HG03095 (cell line): ENCODE measurements around the gene TMCO1.
"Not testable (repeated sequence)": the region's sequence is repeated elsewhere in the genome, so short reads cannot be mapped to it uniquely, and the experiment has no call there.

Source experiments
- ATAC-seq: cut with Tn5 transposase; IDR thresholded peaks from one replicate; pipeline ENCODE4 v1.9.1; 2021; ENCODE audit warnings: moderate library complexity; ENCODE audit not compliant: unreplicated experiment

The TMCO1 gene

GRCh38 chr1:165688046-165688445 is 80.6 kb downstream of the TMCO1 start:
- ATAC-seq, result no peak

GRCh38 chr1:165686971-165687433 is 81.7 kb downstream of the TMCO1 start:
- peak; percentile 37 for ATAC-seq

- peak; percentile 53 for ATAC-seq
Observed at GRCh38 chr1:165686121-165686970, 82.3 kb downstream of the TMCO1 start.

GRCh38 chr1:165683848-165684485 is 84.7 kb downstream of the TMCO1 start:
- ATAC-seq, result no peak

GRCh38 chr1:165680773-165681172 is 87.9 kb downstream of the TMCO1 start:
- ATAC-seq, result not testable (repeated sequence)

GRCh38 chr1:165680303-165680702 is 88.4 kb downstream of the TMCO1 start:
- no peak for ATAC-seq

GRCh38 chr1:165679282-165680036 is 89.2 kb downstream of the TMCO1 start:
- no peak for ATAC-seq

- no peak for ATAC-seq
Observed at GRCh38 chr1:165678509-165678908, 90.2 kb downstream of the TMCO1 start.
